NCI-H2171 (cell line): Measurements from ENCODE around the gene SLC26A8.
"Not testable (repeated sequence)": the region's sequence is repeated elsewhere in the genome, so short reads cannot be mapped to it uniquely, and the experiment has no call there.

ENCODE experiments used
- DNase-seq: peaks from one replicate; lab custom pipeline; 2025; lab: John Stamatoyannopoulos, UW

Gene SLC26A8

GRCh38 chr6:35993150-35993549, 31.3 kb downstream of the SLC26A8 start:
- DNase-seq, result no peak

DNA sequence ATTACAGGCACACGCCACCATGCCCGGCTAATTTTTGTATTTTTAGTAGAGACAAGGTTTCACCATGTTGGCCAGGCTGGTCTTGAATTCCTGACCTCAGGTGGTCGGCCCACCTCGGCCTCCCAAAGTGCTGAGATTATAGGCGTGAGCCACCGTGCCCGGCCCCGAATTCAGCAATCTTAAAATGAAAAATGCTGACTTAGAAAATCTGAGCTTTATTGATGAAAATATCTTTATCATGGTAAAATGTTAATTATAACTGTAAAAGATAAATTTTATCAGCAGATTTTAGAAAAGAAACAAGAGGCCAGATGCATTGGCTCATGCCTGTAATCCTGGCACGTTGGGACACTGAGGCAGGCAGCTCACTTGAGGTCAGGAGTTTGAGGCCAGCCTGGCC, 36.4 kb downstream of the SLC26A8 start:
- DNase-seq, result not testable (repeated sequence)

DNA sequence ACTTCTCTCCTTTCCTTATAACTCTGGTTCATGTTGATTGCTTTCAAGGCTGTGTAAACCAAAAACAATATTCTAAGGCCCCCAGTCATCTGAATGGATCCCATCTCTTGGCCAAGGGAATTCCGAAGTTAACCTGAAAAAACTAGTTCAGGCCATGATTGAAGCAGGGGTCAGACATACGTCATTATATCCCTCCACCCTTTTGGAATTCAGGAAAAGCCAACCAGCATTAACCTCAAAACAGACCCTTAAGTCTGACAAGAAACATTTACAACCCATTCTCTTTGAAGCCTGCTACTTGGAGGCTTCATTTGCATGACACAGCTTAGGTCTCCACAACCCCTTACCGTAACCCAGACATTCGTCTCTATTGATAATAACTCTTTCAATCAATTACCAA, 39.7 kb downstream of the SLC26A8 start:
- no peak for DNase-seq

DNA sequence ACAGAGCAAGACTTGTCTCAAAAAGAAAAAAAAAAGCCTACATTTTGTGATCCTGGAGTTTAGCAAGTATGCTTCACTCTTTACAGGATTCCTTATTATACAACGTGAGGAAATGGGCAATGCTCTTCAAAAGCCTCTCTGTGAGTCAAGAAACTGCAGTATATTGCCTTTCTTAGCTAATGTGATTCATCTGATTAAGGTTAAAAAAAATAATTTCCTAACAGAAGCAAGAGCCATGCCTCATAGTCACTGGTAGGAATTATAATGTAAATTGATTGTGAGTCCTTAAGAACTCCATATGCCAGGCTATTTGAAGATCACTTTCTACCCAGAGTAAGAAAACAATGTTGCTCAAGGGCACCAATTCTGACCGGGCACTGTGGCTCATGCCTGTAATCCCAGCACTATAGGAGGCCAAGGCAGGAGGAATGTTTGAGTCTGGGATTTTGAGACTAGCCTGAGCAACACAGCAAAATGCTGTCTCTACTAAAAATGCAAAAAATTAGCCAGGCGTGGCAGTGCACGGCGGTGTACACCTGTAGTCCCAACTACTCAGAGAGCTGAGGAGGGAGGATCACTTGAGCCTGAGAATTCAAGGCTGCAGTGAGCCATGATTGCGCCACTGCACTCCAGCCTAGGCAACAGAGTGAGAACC, 43.3 kb downstream of the SLC26A8 start:
- DNase-seq, result no peak

DNA sequence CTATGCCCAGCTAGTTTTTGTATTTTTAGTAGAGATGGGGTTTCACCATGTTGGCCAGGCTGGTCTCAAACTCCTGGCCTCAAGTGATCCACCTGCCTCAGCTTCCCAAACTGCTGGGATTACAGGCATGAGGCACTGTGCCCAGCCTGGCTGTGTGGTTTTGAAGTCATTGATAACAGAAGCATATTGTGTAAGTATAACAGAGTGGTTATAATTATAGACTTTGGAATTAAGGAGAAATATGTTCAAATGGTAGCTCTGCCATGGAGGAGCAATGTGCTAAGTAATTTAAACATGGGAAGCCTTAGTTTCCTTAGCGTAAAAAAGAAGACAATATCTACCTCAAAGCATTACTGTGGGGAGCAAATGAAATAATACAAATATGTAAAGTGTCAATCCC, 44.3 kb downstream of the SLC26A8 start:
- DNase-seq, result not testable (repeated sequence)

- no peak for DNase-seq
These were observed 47.1 kb downstream of the SLC26A8 start for GRCh38 chr6:35977308-35977707.

- DNase-seq, result no peak
These were observed 50.7 kb downstream of the SLC26A8 start for GRCh38 chr6:35973670-35974222.

- DNase-seq, result no peak
These were observed 51.7 kb downstream of the SLC26A8 start for GRCh38 chr6:35972471-35973367.

DNA sequence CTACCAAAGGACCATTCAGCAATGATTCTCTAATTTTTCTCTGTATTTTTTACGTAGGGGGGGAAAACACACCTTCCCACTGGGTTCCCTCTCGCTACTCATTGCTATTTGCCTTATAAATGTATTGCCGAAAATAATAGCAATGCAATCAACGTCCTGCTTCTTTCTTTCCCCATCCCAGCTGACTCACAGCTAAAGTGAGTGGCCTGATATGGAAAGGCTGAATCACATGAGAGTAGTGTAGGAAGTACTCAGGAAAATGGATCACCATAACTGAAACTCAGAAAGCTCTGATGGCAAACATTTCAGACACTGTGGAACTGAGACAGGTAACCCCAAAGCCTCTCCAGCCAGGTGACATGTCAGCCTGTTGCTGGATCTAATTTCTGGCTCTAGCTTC, 54.3 kb downstream of the SLC26A8 start:
- DNase-seq, result no peak

- DNase-seq, result no peak
These were observed 54.8 kb downstream of the SLC26A8 start for GRCh38 chr6:35969646-35970045.

- no peak for DNase-seq
These were observed 55.6 kb downstream of the SLC26A8 start for GRCh38 chr6:35968821-35969220.

DNA sequence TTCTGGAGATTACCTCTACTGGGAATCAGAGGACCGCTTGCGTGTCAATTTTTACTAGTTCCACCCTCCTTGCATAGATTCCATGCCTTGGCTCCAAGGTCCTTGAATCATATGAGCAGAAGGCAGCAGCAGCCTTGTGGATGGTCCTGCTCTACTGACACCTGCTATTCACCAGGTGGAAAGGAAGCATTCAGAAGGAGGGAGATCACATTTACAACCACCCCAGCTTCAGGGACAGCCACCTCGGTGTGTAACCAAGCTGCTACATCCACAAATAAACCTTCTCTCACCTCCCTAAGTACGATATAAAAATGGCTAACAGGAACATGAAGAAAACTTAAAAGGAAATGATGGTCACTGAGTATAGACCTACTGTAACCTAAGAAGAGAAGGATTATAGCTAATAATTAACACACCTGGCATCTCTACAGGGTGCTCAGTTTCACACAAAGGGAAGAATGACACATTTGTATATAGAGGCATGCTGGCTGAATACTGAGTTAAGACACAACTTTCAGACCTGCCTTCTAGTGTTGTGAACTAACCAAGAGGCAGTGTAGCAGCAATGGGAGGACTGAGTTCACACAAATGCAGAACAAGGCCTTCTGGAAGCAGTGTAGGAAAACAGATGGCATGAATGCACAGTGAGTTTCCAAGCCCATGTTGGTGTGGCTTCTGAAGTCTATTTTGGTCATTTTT, 57.2 kb downstream of the SLC26A8 start:
- no peak for DNase-seq

GRCh38 chr6:35962779-35963560, 61.5 kb downstream of the SLC26A8 start:
- DNase-seq, result no peak

GRCh38 chr6:35960187-35960586, 64.3 kb downstream of the SLC26A8 start:
- no peak for DNase-seq

- no peak for DNase-seq
These were observed 68.5 kb downstream of the SLC26A8 start for GRCh38 chr6:35955970-35956369.

GRCh38 chr6:35955521-35955920, 68.9 kb downstream of the SLC26A8 start:
- DNase-seq, result no peak

- no peak for DNase-seq
These were observed 69.4 kb downstream of the SLC26A8 start for GRCh38 chr6:35955071-35955470.

DNA sequence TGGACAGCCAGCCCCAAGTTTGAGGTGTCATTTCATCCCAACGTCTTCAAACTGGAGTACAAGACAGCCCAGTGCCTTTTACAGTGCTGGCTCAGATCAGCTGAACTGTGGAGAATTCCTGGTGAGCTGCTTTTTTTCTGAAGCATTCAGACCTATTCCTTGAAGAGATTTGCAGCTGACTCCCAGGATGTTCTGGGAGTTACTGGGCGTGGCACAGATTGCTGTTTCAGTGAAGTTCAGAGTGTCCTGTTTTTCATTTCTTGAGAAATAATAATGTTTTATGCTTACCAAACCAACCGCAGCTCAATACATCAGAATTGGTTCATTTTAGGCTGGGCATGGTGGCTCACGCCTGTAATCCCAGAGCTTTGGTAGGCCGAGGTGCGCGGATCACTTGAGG, 70.1 kb downstream of the SLC26A8 start:
- DNase-seq, result no peak

GRCh38 chr6:35948725-35949124, 75.7 kb downstream of the SLC26A8 start:
- no peak for DNase-seq

DNA sequence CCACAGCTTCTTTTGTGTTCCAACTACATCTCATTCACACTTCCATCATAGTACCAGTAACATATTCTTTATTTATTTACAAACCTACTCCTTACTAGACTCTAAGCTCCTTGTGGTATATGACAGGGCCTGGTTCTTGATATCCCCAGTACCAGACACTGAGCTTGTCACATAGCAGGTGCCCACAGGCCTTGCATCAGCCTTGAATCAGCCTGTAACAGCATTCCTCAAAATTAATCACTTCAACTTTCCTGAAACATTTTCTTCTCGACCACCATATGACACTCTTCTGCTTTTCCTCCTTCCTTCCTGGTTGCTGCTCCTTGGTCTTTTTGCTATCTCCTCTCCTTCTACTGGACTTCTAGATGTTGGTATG, 78.8 kb downstream of the SLC26A8 start:
- no peak for DNase-seq

DNA sequence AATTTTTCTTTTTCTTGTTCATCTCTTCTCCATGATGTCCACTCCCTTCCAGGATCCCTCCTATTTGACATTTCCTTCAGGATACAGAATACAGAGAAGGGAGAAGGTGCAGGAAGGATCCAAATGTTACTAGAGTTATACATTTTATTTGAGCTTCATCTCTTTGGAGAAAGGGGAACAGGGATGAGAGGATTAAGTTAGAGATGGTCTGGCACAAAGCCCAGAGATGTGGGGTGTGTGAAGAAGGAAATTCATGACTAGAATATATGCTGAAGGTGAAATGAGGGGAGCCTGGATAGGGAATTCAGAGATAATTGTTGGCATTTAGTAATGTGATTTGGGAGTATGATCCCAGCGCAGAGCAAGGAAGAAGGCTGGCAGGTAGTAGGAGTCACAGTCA, 81.1 kb downstream of the SLC26A8 start:
- no peak for DNase-seq

DNA sequence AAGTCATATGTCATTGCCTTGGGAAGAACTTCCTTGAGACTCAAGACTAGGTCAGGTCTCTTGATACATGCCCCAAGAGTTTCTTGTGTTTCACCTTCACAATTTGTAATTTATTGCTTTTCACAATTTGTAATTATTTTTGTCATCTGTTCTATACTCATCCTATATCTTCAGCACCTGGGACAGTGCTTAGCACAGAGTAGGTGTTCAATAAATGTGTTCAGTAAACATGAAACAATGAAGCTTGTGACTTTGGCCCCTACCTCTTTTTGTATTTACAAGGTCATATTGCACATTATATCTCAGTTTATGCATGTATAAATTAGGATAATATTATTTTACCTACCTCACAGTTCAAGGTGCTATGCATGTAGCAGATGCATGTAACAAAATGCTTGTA, 82.1 kb downstream of the SLC26A8 start:
- no peak for DNase-seq
